Head of caudate nucleus (tissue), 42 donors: ENCODE data around the gene PIP.
"Not testable (repeated sequence)": the region's sequence is repeated elsewhere in the genome, so short reads cannot be mapped to it uniquely, and the experiment has no call there.

Source experiments
- DNase-seq, 42 donors: peaks; one replicate each; pipeline versions ENCODE4 v3.0.0 to v3.0.0-alpha.2; 2020 to 2021; ENCODE audit warnings: mixed read lengths in 7 of 42
- intact Hi-C: fragments of 100-400 bp; cut with DNase I; formaldehyde crosslinking; loops from one replicate; pipeline ENCODE4 v1.15.0; 2022

Gene PIP

GRCh38 chr7:143131781-143132180, at the start of gene PIP:
Gene PIP (plus strand): TSS chr7:143132077. CDS start chr7:143132117, 40 bp downstream.
- intact Hi-C loops: no loop called here
- no peak for DNase-seq

- intact Hi-C loops: no loop called here
- no peak for DNase-seq
Measured at GRCh38 chr7:143085109-143085508, 46.8 kb upstream of the PIP start.

- DNase-seq, intact Hi-C loops: not testable (repeated sequence)
Measured at GRCh38 chr7:143085610-143086009, 46.3 kb upstream of the PIP start.

GRCh38 chr7:143088549-143089231, 43.2 kb upstream of the PIP start:
- DNase-seq, intact Hi-C loops: not testable (repeated sequence)

GRCh38 chr7:143096146-143096545, 35.7 kb upstream of the PIP start:
- DNase-seq: no peak
- intact Hi-C loops: no loop called here

GRCh38 chr7:143099579-143099978, 32.3 kb upstream of the PIP start:
- intact Hi-C loops, DNase-seq: not testable (repeated sequence)

- DNase-seq: no peak
- intact Hi-C loops: no loop called here
Measured at GRCh38 chr7:143104759-143105158, 27.1 kb upstream of the PIP start.

GRCh38 chr7:143108019-143108418, 23.9 kb upstream of the PIP start:
- intact Hi-C loops, DNase-seq: not testable (repeated sequence)

GRCh38 chr7:143117395-143117794, 14.5 kb upstream of the PIP start:
- intact Hi-C loops: no loop called here
- no peak for DNase-seq

- DNase-seq: no peak
- intact Hi-C loops: no loop called here
Measured at GRCh38 chr7:143120691-143121405, 11.0 kb upstream of the PIP start.

GRCh38 chr7:143123326-143123725, 8.6 kb upstream of the PIP start:
- intact Hi-C loops, DNase-seq: not testable (repeated sequence)

GRCh38 chr7:143126146-143126545, 5.7 kb upstream of the PIP start:
- DNase-seq: no peak
- intact Hi-C loops: no loop called here

- intact Hi-C loops: no loop called here
Measured at GRCh38 chr7:143129051-143129450, 2.8 kb upstream of the PIP start.

GRCh38 chr7:143129477-143129876, 2.4 kb upstream of the PIP start:
- DNase-seq: no peak
- intact Hi-C loops: no loop called here

More at GRCh38 chr7:143129051-143129450, 2.8 kb upstream of the PIP start:
- DNase-seq: no peak

- intact Hi-C loops: no loop called here
- no peak for DNase-seq
Measured at GRCh38 chr7:143130541-143130940, 1.3 kb upstream of the PIP start.

GRCh38 chr7:143147070-143147469, 15.2 kb downstream of the PIP start:
- intact Hi-C loops: no loop called here

GRCh38 chr7:143148050-143148449, 16.2 kb downstream of the PIP start:
- intact Hi-C loops: no loop called here
- DNase-seq: no peak

More at GRCh38 chr7:143147070-143147469, 15.2 kb downstream of the PIP start:
- no peak for DNase-seq

- DNase-seq: no peak
- intact Hi-C loops: no loop called here
Measured at GRCh38 chr7:143148651-143149050, 16.8 kb downstream of the PIP start.

- DNase-seq, intact Hi-C loops: not testable (repeated sequence)
Measured at GRCh38 chr7:143150696-143151095, 18.8 kb downstream of the PIP start.

- intact Hi-C loops: not testable (repeated sequence)
Measured at GRCh38 chr7:143158617-143159016, 26.7 kb downstream of the PIP start.

GRCh38 chr7:143171697-143172096, 39.8 kb downstream of the PIP start:
- intact Hi-C loops: no loop called here
- DNase-seq: no peak

More at GRCh38 chr7:143158617-143159016, 26.7 kb downstream of the PIP start:
- DNase-seq: not testable (repeated sequence)
